ENCODE data around the gene TMEM59. TPM values are rescaled to one million over a fixed set of nuclear protein-coding genes. Genes with fewer than 3 reads are reported as not detected.

Gene TMEM59
- total RNA-seq, 2 experiments from 2014 or later: 74.5 to 94.5 TPM

GRCh38 chr1:54091666-54092065, 38.7 kb upstream of the TMEM59 start:
- no peak overlapping the region for H3K27ac ChIP-seq (ENCODE audit: low read depth, low read length, poor library complexity, severe bottlenecking)
- ChIA-PET POLR2A (no interaction called here), CTCF (ENCODE audit: unreplicated experiment) (no interaction called here)
- no peak overlapping the region for H2AFZ ChIP-seq (ENCODE audit: low read length)
- no peak for DNase-seq (ENCODE audit: low spot score)
- H4K20me1 ChIP-seq (ENCODE audit: insufficient read depth, low read length): no peaks in the 10 kb centered on the region; the same call in 1 of the 2 replicates
- H3K36me3 ChIP-seq (ENCODE audit: insufficient read depth, low read length): no peaks in the 10 kb centered on the region
- no peak overlapping the region for H3K4me2 ChIP-seq (ENCODE audit: low read length)
- no peaks in the 10 kb centered on the region for H3K9me2 ChIP-seq (ENCODE audit: insufficient read depth, low read length)
- H3K9me3 ChIP-seq (ENCODE audit: low read length): no peaks in the 10 kb centered on the region
- TF ChIP-seq CTCF (conservative IDR thresholded peaks at IDR 0.05; ENCODE audit: low read length): no peak
- no peak for TF ChIP-seq EZH2phosphoT487 (IDR thresholded peaks at IDR 0.05; ENCODE audit: borderline replicate concordance, low read depth, low read length)
- intact Hi-C loops (cut with micrococcal nuclease; ENCODE audit: unreplicated experiment): no loop called here
- H3K79me2 ChIP-seq (ENCODE audit: insufficient read depth, low read depth, low read length): no peaks in the 10 kb centered on the region
- no peak overlapping the region for H3K4me3 ChIP-seq (ENCODE audit: low read depth, low read length, poor library complexity, severe bottlenecking)
- BruUV-seq (replicated peaks): no TSS peak
- H3K4me1 ChIP-seq (ENCODE audit: insufficient read depth, low read length, poor library complexity, severe bottlenecking): no peaks in the 10 kb centered on the region

GRCh38 chr1:54088385-54088784, 35.4 kb upstream of the TMEM59 start:
- no peaks in the 10 kb centered on the region; the same call in 1 of the 2 replicates for H4K20me1 ChIP-seq (ENCODE audit: insufficient read depth, low read length)
- no peaks in the 10 kb centered on the region for H3K79me2 ChIP-seq (ENCODE audit: insufficient read depth, low read depth, low read length)
- BruUV-seq (replicated peaks): no TSS peak
- CTCF ChIA-PET (ENCODE audit: unreplicated experiment): no interaction called here
- H3K4me3 ChIP-seq (ENCODE audit: low read depth, low read length, poor library complexity, severe bottlenecking): no peak overlapping the region
- H3K4me2 ChIP-seq (ENCODE audit: low read length): no peak overlapping the region
- no peak for DNase-seq (ENCODE audit: low spot score)
- TF ChIP-seq CTCF (conservative IDR thresholded peaks at IDR 0.05; ENCODE audit: low read length): no peak
- no peak for TF ChIP-seq EZH2phosphoT487 (IDR thresholded peaks at IDR 0.05; ENCODE audit: borderline replicate concordance, low read depth, low read length)
- no peaks in the 10 kb centered on the region for H3K36me3 ChIP-seq (ENCODE audit: insufficient read depth, low read length)
- no peaks in the 10 kb centered on the region for H3K4me1 ChIP-seq (ENCODE audit: insufficient read depth, low read length, poor library complexity, severe bottlenecking)
- POLR2A ChIA-PET: no interaction called here
- no peaks in the 10 kb centered on the region for H3K9me2 ChIP-seq (ENCODE audit: insufficient read depth, low read length)
- no peak overlapping the region for H2AFZ ChIP-seq (ENCODE audit: low read length)
- intact Hi-C loops (cut with micrococcal nuclease; ENCODE audit: unreplicated experiment): no loop called here
- no peak overlapping the region for H3K27ac ChIP-seq (ENCODE audit: low read depth, low read length, poor library complexity, severe bottlenecking)
- H3K9me3 ChIP-seq (ENCODE audit: low read length): no peaks in the 10 kb centered on the region

- no TSS peak for BruUV-seq (replicated peaks)
- DNase-seq (ENCODE audit: low spot score): no peak
- H3K27ac ChIP-seq (ENCODE audit: low read depth, low read length, poor library complexity, severe bottlenecking): no peak overlapping the region
- intact Hi-C loops (cut with micrococcal nuclease; ENCODE audit: unreplicated experiment): no loop called here
- H3K36me3 ChIP-seq (ENCODE audit: insufficient read depth, low read length): no peaks in the 10 kb centered on the region
- H3K4me3 ChIP-seq (ENCODE audit: low read depth, low read length, poor library complexity, severe bottlenecking): no peak overlapping the region
- no peaks in the 10 kb centered on the region; the same call in 1 of the 2 replicates for H4K20me1 ChIP-seq (ENCODE audit: insufficient read depth, low read length)
- POLR2A ChIA-PET: interaction anchor here (1.2 kb wide), 1 partner anchor 11 kb away, joined by 3 read pairs; no protein-coding TSS in a partner anchor
- no peaks in the 10 kb centered on the region for H3K9me2 ChIP-seq (ENCODE audit: insufficient read depth, low read length)
- TF ChIP-seq EZH2phosphoT487 (IDR thresholded peaks at IDR 0.05; ENCODE audit: borderline replicate concordance, low read depth, low read length): no peak
- no peak for TF ChIP-seq CTCF (conservative IDR thresholded peaks at IDR 0.05; ENCODE audit: low read length)
- no peaks in the 10 kb centered on the region for H3K79me2 ChIP-seq (ENCODE audit: insufficient read depth, low read depth, low read length)
- no peak overlapping the region for H2AFZ ChIP-seq (ENCODE audit: low read length)
- CTCF ChIA-PET (ENCODE audit: unreplicated experiment): no interaction called here
- no peak overlapping the region for H3K4me2 ChIP-seq (ENCODE audit: low read length)
- H3K9me3 ChIP-seq (ENCODE audit: low read length): no peaks in the 10 kb centered on the region
- no peaks in the 10 kb centered on the region for H3K4me1 ChIP-seq (ENCODE audit: insufficient read depth, low read length, poor library complexity, severe bottlenecking)
Observed at GRCh38 chr1:54086754-54087153, 33.8 kb upstream of the TMEM59 start.
